GM18873 (cell line): ENCODE data around the gene LRRC45.
"Not testable (repeated sequence)": the region's sequence is repeated elsewhere in the genome, so short reads cannot be mapped to it uniquely, and the experiment has no call there.

Source experiments
- ATAC-seq: cut with Tn5 transposase; IDR thresholded peaks from one replicate; pipeline ENCODE4 v1.9.1; 2021; ENCODE audit warnings: mild to moderate bottlenecking, moderate library complexity, moderate number of reproducible peaks; ENCODE audit not compliant: unreplicated experiment, low FRiP score

The LRRC45 gene

DNA sequence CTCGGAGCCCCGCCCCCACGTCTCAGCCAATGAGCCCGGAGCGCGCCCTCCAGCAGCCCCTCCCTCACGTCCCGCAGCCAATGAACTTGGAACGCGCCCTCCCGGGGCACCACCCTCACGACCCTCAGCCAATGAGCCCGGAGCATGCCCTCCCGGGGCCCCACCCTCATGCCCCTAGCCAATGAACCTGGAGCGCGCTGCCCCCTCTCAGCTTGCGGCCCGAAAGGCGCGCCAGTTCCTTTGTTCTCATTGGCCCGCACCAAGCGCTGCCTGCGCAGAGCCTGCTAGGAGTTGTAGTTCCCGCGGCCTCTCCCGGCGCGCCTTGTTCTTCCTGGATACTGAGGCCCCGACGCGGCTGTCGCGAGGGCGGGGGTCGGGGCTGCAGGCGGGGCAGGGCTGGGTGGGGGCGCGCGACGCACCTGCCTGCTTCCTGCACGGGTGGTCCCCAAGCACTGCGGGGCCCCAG, at the start of gene LRRC45:
Gene LRRC45 (plus strand): TSS at position 325 of the 466 bp plus-strand sequence. CDS start 339 bp downstream, outside the sequence.
- ATAC-seq: peak; percentile 79

DNA sequence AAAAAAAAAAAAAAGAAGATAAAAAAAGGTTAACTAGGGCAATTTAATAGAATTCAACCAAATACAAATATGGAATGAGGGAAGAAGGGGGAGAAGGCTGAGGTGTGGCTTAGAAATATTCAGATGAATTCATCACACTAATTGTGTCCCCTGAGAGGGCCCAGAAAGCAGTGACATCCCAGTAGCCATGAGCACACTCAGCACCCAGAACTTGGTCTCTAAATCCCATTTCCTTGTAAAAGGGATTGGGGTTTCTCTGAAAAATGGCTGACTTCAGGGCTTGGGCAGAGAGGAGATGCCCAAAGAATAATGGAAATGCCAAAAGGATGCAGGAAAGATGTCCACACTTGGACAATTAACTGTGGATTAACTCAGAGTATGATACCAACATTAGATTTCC, 49.7 kb upstream of the LRRC45 start:
- no peak for ATAC-seq

- peak; percentile 17 for ATAC-seq
These were observed 46.5 kb upstream of the LRRC45 start for GRCh38 chr17:81976332-81977210.

DNA sequence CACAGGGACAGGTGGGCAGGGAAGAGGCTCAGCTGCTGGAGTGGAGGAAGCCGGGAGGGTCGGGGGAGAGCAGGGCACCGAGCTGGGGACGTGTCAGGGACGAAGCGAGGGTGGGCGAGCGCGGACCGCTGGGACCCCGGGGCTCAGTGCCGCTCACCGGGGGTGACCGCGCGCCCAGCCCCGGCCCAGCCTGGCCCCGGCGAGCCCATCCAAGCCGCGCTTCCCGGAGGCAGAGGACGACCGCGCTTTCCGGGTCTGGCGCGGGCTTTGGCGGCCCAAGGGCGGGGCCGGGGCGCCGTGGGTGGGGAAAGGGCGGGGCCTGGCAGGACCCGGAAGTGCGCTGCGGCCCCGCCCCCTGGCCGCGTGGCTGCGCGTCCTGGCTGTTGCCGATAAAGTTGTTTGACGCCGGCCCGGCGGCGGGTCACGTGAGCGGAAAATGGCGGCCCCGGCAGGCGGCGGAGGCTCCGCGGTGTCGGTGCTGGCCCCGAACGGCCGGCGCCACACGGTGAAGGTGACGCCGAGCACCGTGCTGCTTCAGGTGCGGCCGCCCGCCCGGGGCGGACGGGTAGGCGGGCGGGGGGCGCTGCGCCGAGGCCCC, 45.8 kb upstream of the LRRC45 start, which contains the start of gene ASPSCR1:
Gene ASPSCR1 (plus strand): TSS at position 419 of the 598 bp plus-strand sequence. CDS start 18 bp downstream, at position 437.
- peak; percentile 65 for ATAC-seq

GRCh38 chr17:81978524-81979298, 44.4 kb upstream of the LRRC45 start:
- ATAC-seq: no peak

DNA sequence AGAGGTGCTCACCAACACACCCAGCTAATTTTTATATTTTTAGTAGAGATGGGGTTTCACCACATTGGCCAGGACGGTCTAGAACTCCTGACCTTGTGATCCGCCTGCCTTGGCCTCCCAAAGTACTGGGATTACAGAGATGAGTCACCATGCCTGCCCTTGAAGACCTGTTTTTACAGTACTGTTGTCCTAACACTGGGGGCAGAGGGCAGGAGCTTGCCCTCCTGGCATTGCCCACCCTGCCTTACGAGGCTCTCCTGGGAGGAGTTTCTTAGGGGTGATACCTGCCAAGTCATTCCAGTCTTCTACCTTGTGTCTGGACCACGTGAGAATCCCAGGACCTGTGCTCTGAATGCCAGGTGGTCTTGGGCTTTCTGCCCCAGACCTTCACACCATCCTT, 43.0 kb upstream of the LRRC45 start:
- no peak for ATAC-seq

DNA sequence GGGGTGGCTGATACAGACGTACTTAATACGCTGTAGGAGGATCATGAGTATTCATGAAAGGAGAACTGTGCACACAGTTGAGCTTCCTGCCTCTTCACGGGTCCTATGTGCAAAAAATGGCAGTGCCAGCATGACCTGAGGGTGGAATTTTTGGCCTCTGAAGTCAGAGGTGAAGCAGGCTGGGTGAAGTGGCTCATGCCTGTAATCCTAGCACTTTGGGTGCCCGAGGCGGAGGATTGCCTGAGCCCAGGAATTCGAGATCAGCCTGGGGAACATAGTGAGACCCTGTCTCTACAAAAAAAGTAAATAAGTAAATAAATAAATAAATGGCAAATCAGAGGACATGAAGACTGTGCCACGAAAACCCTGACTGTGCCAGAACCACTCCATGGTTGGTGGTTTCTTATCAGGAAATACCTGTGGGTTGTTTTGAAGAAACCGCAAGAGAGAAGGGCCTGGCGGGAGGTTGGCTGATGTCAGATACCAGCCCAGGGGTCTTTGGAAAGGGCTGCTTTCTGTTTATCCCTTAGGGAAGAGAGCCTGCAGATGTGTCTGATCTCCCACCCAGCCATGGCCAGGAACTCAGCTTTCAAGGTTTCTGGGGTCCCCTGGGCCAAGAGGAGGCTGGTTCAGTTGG, 42.3 kb upstream of the LRRC45 start:
- no peak for ATAC-seq

GRCh38 chr17:81981511-81981910, 41.6 kb upstream of the LRRC45 start:
- not testable (repeated sequence) for ATAC-seq

GRCh38 chr17:81983011-81983638, 40.0 kb upstream of the LRRC45 start:
- ATAC-seq: no peak

DNA sequence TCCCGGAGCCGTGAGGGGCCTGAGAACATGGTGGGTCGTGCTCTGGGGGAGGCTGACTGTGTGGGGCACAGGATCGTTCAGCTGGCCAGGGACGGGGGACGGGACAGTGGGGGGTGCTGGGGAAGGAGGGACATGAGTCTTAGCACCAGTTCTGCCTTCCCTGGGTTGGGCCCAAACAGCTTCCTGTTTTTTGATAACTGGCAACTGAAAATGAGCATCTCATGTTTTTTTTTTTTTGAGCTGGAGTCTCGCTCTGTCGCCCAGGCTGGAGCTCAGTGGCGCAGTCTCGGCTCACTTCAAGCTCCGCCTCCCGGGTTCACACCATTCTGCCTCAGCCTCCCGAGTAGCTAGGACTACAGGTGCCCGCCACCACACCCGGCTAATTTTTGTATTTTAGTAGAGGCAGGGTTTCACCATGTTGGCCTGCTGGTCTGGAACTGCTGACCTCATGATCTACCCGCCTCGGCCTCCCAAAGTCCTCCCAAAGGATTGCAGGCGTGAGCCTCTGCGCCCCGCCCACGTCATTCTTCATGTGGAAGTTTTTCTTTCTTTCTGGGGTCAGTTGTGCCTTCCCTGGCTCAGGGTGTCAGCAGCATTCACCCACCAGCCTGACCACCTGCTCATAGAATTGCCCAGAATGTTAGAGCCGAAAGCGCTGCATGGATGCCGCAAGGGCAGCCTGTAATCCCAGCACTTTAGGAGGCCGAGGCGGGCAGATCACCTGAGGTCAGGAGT, 39.3 kb upstream of the LRRC45 start:
- no peak for ATAC-seq

DNA sequence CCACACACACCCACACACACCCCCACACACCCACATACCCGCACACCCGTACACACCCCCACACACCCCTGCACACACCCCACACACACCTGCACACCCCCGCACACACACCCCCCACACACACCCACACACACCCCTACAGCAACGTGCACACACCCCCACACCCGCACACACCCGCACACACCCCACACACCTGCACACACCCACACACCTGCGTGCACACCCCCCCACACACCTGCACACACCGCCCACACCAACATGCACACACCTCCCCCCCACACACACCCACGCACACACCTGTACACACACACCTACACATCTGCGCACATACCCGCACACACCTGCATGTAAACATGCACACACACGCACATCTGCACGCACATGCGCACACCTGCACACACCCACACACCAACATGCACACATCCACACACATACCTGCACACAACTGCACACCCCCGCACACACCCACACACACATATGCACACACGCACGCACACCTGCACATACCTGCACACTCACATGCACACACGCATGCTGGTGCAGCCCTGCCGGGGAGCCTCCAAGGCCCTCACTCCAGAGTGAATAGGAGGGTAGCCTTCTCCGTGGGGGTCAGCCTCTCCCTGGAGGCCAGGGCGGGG, 38.2 kb upstream of the LRRC45 start:
- no peak for ATAC-seq

DNA sequence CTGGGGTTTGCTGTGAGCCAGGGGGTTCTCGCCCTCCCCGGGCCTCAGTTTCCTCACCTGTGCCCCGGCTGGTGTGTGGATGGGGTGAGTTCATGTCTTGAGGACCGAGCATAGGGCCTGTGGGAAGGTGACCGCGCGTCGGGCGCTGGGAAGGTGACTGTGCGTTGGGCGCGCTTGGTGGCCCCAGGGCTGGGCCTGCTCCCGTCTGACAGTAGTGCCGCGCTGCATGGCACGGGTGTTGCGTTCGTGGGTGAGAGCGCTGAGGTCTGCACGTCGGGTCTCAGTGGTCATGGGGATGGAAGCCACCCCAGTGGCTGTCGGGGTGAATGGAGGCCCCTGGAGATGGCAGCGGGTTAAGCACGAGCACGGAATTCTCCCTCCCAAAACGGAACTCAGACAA, 36.5 kb upstream of the LRRC45 start:
- no peak for ATAC-seq

GRCh38 chr17:81987161-81987770, 35.8 kb upstream of the LRRC45 start:
- no peak for ATAC-seq

GRCh38 chr17:81990836-81991683, 32.0 kb upstream of the LRRC45 start:
- no peak for ATAC-seq

GRCh38 chr17:81991684-81992305, 31.3 kb upstream of the LRRC45 start:
- no peak for ATAC-seq

GRCh38 chr17:81992306-81993102, 30.6 kb upstream of the LRRC45 start:
- no peak for ATAC-seq
